Type B pancreatic cell (in vitro differentiated cells): Measurements from ENCODE around the gene IL3RA. TPM values are rescaled to one million over a fixed set of nuclear protein-coding genes. Genes with fewer than 3 reads are reported as not detected.

Experiments used
- DNase-seq: peaks from one replicate; pipeline ENCODE4 v3.0.0; 2021; ENCODE audit warnings: mixed read lengths; ENCODE audit not compliant: unreplicated experiment; ENCODE audit errors: extremely low spot score
- H3K27ac Mint-ChIP-seq: 2 replicates; pipeline ENCODE4 v1.8.0; 2021; ENCODE audit warnings: mild to moderate bottlenecking, mixed read lengths
- H3K27me3 Mint-ChIP-seq: 2 replicates; pipeline ENCODE4 v1.8.0; 2021; ENCODE audit warnings: mixed read lengths
- H3K36me3 Mint-ChIP-seq: 2 replicates; pipeline ENCODE4 v1.8.0; 2021; ENCODE audit warnings: mixed read lengths
- H3K4me1 Mint-ChIP-seq: one replicate; pipeline ENCODE4 v1.8.0; 2021; ENCODE audit warnings: mixed read lengths; ENCODE audit not compliant: unreplicated experiment
- H3K4me3 Mint-ChIP-seq: 2 replicates; pipeline ENCODE4 v1.8.0; 2021; ENCODE audit warnings: mild to moderate bottlenecking, mixed read lengths
- H3K9me3 Mint-ChIP-seq: 2 replicates; pipeline ENCODE4 v1.8.0; 2021; ENCODE audit warnings: mixed read lengths
- CTCF ChIP-seq: fragments of 200-600 bp; sonication (generic); conservative IDR thresholded peaks from 2 replicates; pipeline ENCODE4 v1.5.0; 2021; ENCODE audit warnings: antibody characterized with exemption, mild to moderate bottlenecking
- total RNA-seq: library from RNA; stranded (reverse); gene quantifications from 2 replicates; pipeline ENCODE4 v1.2.1, GENCODE V29; 2021; ENCODE audit warnings: low replicate concordance

The IL3RA gene
- total RNA-seq, 1 donor from 2014 or later: not detected

DNA sequence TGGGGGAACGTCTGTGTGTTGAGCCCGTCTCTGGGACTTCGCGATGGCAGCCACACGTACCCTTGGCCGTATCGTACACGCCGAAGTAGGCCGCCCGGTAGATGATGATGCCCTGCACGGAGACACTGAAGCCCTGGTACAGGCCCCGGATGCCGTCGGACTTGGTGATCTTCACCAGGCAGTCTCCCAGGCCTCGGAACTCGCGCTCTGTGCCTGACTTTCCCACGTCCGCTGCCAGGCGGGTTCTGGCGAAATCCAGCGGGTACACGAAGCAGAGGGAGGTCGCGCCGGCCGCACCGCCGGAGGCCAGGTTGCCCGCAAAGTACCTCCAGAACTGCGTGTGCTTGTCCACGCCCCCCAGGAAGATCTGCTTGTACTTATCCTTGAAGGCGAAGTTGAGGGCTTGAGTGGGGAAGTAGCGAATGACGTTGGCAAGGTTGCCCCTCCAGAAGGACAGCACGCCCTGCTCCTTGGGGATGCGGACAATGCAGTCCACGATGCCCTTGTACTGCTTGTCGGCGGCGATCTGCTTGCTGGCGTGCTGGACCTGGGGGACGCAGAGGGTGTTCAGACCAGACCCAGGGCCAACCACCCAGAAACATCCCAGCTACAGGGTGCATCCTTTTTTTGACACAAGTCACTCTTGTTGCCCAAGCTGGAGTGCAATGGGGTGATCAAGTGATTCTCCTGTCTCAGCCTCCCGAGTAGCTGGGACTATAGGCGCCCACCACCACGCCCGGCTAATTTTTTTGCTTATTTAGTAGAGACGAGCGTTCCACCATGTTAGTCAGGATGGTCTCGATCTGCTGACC is 52.8 kb downstream of the IL3RA start:
- Mint-ChIP-seq H3K27me3 (no peaks in the 10 kb centered on the region), H3K27ac (no peak overlapping the region), H3K4me1 (no peaks in the 10 kb centered on the region), H3K9me3 (no peaks in the 10 kb centered on the region), H3K4me3 (peak overlapping the region; percentile 36), H3K36me3 (peaks cover 18% of the 10 kb centered on the region)
- DNase-seq: no peak
- no peak for TF ChIP-seq CTCF

- Mint-ChIP-seq H3K9me3 (no peaks in the 10 kb centered on the region), H3K4me3 (peak overlapping the region; percentile 70)
Observed at GRCh38 chrX:1389993-1390285, 53.4 kb downstream of the IL3RA start.

DNA sequence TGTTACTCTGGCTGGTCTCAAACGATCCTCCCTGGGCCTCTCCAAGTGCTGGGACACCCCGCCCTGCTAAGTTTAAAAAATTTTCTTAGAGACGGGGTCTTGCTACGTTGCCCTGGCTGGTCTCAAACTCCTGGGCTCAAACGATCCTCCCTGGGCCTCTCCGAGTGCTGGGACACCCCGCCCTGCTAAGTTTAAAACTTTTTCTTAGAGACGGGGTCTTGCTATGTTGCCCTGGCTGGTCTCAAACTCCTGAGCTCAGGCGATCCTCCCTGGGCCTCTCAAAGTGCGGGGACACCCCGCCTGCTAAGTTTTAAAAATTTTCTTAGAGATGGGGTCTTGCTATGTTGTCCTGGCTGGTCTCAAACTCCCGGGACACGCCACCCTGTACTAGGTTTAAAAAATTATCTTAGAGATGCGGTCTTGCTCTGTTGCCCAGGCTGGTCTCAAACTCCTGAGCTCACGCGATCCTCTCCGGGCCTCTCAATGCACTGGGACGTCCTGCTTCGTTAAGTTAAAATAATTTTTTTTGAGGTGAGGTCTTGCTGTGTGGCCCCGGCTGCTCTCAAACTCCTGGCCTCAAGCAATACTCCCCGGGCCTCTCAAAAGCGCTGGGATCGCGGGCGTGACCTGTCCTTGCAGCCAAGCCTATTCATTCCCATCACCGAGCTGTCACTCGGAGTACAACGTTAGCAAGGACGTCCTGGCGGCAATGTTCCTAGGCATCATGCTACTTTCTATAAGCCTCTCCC is 54.2 kb downstream of the IL3RA start:
- Mint-ChIP-seq H3K4me3 (peak overlapping the region; percentile 92), H3K27me3 (no peaks in the 10 kb centered on the region), H3K36me3 (peaks cover 21% of the 10 kb centered on the region), H3K9me3 (no peaks in the 10 kb centered on the region), H3K27ac (peak overlapping the region; percentile 85), H3K4me1 (peaks cover 7% of the 10 kb centered on the region)
- no peak for TF ChIP-seq CTCF
- DNase-seq: no peak

More at GRCh38 chrX:1389993-1390285, 53.4 kb downstream of the IL3RA start:
- Mint-ChIP-seq H3K27me3 (no peaks in the 10 kb centered on the region), H3K4me1 (no peaks in the 10 kb centered on the region), H3K36me3 (peaks cover 14% of the 10 kb centered on the region), H3K27ac (no peak overlapping the region)
- no peak for DNase-seq
- no peak for TF ChIP-seq CTCF

GRCh38 chrX:1391370-1391706 is 54.8 kb downstream of the IL3RA start:
- H3K9me3 Mint-ChIP-seq: no peaks in the 10 kb centered on the region
- no peaks in the 10 kb centered on the region for H3K27me3 Mint-ChIP-seq
- H3K4me1 Mint-ChIP-seq: peaks cover 11% of the 10 kb centered on the region
- peaks cover 24% of the 10 kb centered on the region for H3K36me3 Mint-ChIP-seq
- H3K27ac Mint-ChIP-seq: peak overlapping the region; percentile 85
- no peak for DNase-seq
- H3K4me3 Mint-ChIP-seq: peak overlapping the region; percentile 92
- TF ChIP-seq CTCF: no peak

- H3K9me3 Mint-ChIP-seq: no peaks in the 10 kb centered on the region
- TF ChIP-seq CTCF: peak; percentile 43
- H3K27ac Mint-ChIP-seq: peak within 1 kb of the TSS; percentile 90
- peaks cover 11% of the 10 kb centered on the region for H3K4me1 Mint-ChIP-seq
- DNase-seq: peak; percentile 100
- peaks cover 19% of the 10 kb centered on the region for H3K36me3 Mint-ChIP-seq
- H3K27me3 Mint-ChIP-seq: no peaks in the 10 kb centered on the region
- H3K4me3 Mint-ChIP-seq: peak within 1 kb of the TSS; percentile 92
Observed at GRCh38 chrX:1391707-1392375, 55.3 kb downstream of the IL3RA start, which contains the start of gene SLC25A6. TSS of gene SLC25A6 (minus strand) at chrX:1392113. CDS start at chrX:1392009, 104 bp downstream.
